GM12865 (cell line): ENCODE results near the gene IFT172.
A peak's percentile ranks its signal among the peaks of the same experiment; 100 is the strongest.

Experiments
- DNase-seq: peaks from one replicate; pipeline ENCODE4 v3.0.0; 2010; ENCODE audit warnings: low read depth
- H3K4me3 ChIP-seq: 2 replicates; pipeline ENCODE4 v1.5.1; 2011; ENCODE audit warnings: mild to moderate bottlenecking, low read depth, low read length, control low read depth
- CTCF ChIP-seq: IDR thresholded peaks from 2 replicates; pipeline ENCODE4 v1.5.1; 2011; ENCODE audit warnings: low read length, control low read depth, low read depth, inconsistent platforms; ENCODE audit not compliant: insufficient read depth; ENCODE audit errors: missing control alignments

The IFT172 gene

DNA sequence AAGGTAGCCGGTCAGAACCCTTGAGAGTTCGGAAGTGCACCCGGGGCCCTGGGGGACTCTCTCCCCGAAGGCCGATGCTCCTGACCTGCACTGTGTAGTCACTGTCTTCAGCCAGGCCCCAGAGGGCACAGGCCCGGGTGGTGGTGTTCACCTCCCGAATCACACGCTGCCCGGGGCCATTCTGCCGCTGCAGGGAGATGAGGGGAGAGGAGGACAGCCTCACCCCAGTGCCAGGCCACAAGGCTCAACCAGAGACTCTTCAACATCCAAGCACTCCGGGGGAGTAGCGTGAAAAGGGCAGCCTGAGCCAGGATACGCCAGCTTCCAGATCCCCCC lies 4.4 kb upstream of the IFT172 start:
- DNase-seq = no peak
- no peak overlapping the region for H3K4me3 ChIP-seq
- no peak for TF ChIP-seq CTCF

DNA sequence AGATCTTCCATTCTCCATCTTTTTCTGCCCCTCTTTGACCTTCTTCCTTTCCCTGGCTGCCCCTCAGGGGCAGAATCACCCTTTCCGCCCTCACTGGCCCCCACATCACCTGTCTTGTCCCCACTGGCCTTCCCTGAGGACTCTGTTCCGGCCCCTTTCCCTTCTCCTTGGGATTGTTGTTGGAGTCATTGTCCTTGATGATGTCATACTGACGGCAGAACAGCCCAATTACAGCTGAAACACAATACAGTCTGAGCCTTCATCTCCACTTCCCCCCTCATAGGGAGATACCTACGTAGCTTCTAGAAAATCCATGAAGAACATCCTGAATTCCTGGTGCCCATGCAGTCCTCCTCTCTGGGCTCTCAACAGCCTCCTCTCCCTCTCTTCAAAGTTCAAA lies 3.0 kb upstream of the IFT172 start:
- no peak for TF ChIP-seq CTCF
- no peak overlapping the region for H3K4me3 ChIP-seq
- no peak for DNase-seq

- peak overlapping the region; percentile 62 for H3K4me3 ChIP-seq
- DNase-seq = peak; percentile 18
- no peak for TF ChIP-seq CTCF
Observed at GRCh38 chr2:27489118-27489497, 435 bp downstream of the IFT172 start.

- no peak for DNase-seq
- no peak overlapping the region for H3K4me3 ChIP-seq
- TF ChIP-seq CTCF = no peak
Observed at GRCh38 chr2:27485496-27485895, 4.0 kb downstream of the IFT172 start.

- H3K4me3 ChIP-seq = no peak overlapping the region
- no peak for TF ChIP-seq CTCF
- DNase-seq = no peak
Observed at GRCh38 chr2:27471961-27472360, 17.6 kb downstream of the IFT172 start.

DNA sequence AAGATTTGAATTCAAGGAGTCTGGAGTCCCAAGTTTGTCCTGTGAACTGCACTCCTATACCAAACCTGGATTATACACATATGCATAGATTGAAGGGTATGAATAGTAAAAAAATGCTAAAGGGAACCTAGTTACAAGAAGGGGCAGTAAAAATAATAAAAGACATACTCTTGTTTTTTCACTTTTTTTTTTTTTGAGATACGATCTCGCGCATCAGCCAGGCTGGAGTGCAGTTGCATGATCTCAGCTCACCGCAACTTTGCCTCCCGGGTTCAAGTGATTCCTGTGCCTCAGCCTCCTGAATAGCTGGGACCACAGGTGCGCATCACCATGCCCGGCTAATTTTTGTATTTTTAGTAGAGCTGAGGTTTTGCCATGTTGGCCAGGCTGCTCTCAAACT lies 25.1 kb downstream of the IFT172 start:
- no peak for DNase-seq

More for the DNA sequence above, 25.1 kb downstream of the IFT172 start:
- no peak for TF ChIP-seq CTCF
- H3K4me3 ChIP-seq = no peak overlapping the region
